Stimulated activated CD8-positive, alpha-beta memory T cell treated with anti-CD3 and anti-CD28 coated beads, Interleukin-7, amount 100 ng/mL, for 4 hours (primary cell): Measurements from ENCODE around the gene TTLL13.

Source experiments
- DNase-seq, 2 donors: peaks; one replicate each; pipeline ENCODE4 v3.0.0-alpha.2; 2020; ENCODE audit warnings: low read depth in 2 of 2

TTLL13 gene

DNA sequence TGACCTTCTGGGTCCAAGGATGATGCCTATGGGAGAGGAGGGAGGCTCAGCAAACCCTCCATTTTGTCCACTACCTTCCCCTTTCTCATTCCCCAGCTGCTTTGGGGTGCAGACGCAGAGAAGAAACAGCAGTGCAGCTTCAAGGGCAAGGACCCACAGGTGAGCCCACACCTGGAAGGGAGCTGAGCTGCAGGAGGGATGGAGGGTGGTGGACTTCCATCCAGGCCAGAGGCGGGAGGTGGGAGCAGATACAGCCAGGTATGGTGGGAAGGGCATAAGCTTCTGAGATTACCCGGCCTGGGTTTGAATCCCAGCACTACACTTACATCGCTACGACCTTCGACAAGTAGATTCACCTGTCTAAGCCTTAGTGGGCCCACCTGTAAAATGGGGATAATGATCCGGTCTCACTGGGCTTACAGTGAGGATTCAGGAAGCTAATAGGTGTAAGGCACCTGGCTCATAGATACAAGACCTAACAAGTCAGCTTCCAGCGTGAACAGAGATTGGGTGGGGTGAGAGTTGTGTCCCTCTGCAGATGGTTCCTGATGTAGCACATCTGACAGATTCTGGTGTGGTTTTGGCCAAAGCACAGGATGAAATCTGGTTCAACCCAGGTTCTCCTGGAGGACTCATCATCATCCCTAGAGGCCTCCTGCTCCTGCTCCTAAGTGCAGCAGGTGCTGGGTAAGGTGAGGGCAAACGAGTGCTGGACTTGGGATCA is 31.5 kb upstream of the TTLL13 start:
- no peak for DNase-seq

DNA sequence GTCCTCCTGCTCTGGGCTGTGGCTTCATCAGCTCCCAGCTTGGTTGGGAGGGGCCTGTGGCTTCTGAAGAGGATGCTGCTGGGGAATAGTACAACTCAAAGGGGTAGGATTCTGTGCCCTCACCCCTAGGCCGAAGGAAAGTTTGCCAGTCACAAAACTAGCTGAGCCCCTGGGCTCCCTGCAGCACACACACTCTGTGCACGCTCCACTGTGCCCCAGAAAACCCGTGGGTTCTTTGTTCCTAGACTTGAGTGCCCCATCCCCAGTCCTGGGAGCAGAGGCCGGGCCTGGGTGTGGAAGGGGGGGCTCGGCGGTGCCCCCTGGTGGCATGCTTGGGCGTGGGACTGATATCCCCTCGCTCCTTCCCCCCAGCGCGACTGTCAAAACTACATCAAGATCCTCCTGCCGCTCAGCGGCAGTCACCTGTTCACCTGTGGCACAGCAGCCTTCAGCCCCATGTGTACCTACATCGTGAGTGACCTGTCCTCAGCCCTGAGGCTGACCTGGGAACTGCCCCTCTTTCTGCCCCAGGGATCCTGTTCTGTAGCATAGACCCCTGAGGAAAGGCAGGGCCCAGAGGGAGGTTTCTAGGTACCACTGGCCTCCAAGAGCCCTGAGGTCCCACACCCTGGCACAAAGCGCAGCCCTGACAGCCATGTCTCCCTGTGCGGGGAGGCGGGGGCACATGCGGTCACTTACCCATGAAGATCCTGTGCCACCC is 29.8 kb upstream of the TTLL13 start:
- peak in 1 of 2 donors; percentile 44 for DNase-seq

DNA sequence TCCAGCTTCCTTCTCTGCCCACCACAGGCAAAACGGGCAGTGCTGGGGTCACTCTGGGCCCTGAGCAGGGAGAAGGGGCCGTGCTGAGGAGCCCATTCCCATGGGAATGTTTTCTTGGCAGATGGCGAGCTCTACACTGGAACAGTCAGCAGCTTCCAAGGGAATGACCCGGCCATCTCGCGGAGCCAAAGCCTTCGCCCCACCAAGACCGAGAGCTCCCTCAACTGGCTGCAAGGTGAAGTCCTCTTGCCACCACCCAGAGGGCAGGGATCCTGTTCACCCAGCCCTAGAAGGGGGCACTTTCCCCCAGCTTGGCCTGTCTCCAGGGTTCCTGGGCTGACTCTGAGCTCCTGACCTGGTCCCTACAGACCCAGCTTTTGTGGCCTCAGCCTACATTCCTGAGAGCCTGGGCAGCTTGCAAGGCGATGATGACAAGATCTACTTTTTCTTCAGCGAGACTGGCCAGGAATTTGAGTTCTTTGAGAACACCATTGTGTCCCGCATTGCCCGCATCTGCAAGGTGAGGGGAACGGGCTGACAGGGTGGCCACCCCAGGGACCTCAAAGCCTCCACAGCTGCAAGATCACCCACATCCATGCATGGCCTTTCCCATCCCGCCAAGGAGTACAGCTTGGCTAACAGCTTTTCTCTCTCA is 28.0 kb upstream of the TTLL13 start:
- DNase-seq: no peak

DNA sequence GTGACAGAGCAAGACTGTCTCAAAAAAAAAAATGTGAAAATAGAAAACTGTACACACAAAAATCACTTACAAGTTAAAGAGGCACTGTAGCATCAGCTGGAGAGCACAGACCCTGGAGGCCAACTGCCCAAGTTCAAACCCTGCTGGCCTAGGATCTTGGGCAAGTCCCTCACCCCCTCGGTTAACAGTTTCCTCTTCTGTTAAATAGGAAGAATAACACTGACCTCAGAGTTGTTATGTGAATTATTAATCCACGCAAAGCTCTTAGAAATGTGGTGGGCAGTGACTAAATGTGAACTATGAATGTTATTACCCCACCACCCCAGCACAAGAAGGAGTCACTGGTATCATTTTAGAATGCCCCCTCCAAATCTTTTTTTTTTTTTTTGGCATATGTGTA is 26.8 kb upstream of the TTLL13 start:
- no peak for DNase-seq

DNA sequence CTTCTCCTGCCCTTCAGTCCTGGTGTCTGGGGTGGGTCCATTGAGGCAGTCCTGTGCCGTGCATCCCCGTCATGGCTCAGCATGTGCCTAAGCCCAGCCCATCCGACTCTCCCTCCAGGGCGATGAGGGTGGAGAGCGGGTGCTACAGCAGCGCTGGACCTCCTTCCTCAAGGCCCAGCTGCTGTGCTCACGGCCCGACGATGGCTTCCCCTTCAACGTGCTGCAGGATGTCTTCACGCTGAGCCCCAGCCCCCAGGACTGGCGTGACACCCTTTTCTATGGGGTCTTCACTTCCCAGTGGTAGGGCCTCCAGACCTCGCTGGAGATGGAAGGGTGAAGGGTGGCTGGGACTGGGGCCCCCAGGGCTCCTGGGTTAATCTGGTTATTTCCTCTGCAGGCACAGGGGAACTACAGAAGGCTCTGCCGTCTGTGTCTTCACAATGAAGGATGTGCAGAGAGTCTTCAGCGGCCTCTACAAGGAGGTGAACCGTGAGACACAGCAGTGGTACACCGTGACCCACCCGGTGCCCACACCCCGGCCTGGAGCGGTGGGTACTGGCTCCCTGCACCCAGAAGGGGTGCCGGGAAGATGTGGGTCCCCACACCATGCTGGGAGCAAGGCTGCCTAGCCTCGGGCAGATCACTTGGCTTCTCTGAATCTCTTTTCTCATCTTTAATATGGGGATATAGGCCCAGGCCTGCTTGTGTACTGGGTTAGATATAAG is 25.8 kb upstream of the TTLL13 start:
- no peak for DNase-seq

DNA sequence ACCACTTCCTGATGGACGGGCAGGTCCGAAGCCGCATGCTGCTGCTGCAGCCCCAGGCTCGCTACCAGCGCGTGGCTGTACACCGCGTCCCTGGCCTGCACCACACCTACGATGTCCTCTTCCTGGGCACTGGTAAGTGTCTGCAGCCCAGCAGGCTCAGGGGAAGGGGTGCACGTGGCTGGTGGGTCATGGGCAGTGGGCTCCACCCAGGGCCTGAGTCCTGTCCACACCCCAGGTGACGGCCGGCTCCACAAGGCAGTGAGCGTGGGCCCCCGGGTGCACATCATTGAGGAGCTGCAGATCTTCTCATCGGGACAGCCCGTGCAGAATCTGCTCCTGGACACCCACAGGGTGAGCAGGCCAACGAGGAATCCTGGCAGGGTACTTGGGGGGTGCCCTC is 24.3 kb upstream of the TTLL13 start:
- DNase-seq: no peak

DNA sequence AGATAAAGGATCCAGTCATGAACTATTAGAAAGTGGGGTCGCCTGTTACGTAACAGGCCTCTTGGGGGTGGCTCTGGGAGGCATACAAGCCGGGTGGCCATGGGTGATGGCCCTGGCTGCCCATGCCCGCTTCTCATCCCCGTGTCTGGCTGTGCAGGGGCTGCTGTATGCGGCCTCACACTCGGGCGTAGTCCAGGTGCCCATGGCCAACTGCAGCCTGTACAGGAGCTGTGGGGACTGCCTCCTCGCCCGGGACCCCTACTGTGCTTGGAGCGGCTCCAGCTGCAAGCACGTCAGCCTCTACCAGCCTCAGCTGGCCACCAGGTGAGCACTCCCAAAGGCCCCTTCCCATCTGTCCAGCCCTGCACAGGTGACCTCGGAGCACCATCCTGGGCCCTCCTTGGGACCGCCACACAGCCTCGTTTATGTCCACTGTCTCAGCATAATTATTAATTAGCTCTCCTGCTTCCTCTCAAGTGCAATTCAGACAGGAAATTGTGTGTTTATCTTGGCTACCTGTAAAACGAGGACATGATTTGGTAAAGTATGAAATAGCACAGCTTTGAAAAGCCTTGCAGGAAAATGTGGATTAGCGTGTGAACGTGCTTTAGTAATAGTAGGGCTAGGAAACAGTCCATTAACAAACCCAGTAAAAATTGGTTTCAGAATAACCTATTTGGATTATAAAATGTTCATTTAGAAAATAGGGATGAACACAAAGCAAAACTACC is 23.7 kb upstream of the TTLL13 start:
- DNase-seq: no peak

DNA sequence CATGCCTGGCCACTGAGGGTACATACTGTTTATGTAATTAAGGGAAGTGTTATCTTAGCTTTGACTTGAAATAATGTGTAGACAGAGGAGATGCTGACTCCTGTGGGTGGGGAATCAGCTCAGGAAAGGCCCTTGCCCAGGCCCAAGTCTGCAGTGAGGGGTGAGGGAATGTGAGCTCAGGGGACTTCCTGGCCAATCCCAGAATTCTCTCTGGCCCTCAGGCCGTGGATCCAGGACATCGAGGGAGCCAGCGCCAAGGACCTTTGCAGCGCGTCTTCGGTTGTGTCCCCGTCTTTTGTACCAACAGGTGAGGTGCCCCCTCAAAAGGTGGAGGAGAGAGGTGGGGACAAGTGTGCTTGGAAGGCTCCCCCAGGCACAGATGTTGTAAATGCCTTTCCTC is 22.0 kb upstream of the TTLL13 start:
- DNase-seq: no peak

DNA sequence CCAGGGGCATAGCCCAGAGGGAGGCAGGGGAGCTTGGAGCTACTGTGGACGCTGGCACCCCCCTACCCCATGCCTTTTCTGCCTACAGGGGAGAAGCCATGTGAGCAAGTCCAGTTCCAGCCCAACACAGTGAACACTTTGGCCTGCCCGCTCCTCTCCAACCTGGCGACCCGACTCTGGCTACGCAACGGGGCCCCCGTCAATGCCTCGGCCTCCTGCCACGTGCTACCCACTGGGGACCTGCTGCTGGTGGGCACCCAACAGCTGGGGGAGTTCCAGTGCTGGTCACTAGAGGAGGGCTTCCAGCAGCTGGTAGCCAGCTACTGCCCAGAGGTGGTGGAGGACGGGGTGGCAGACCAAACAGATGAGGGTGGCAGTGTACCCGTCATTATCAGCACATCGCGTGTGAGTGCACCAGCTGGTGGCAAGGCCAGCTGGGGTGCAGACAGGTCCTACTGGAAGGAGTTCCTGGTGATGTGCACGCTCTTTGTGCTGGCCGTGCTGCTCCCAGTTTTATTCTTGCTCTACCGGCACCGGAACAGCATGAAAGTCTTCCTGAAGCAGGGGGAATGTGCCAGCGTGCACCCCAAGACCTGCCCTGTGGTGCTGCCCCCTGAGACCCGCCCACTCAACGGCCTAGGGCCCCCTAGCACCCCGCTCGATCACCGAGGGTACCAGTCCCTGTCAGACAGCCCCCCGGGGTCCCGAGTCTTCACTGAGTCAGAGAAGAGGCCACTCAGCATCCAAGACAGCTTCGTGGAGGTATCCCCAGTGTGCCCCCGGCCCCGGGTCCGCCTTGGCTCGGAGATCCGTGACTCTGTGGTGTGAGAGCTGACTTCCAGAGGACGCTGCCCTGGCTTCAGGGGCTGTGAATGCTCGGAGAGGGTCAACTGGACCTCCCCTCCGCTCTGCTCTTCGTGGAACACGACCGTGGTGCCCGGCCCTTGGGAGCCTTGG is 21.3 kb upstream of the TTLL13 start:
- no peak for DNase-seq

DNA sequence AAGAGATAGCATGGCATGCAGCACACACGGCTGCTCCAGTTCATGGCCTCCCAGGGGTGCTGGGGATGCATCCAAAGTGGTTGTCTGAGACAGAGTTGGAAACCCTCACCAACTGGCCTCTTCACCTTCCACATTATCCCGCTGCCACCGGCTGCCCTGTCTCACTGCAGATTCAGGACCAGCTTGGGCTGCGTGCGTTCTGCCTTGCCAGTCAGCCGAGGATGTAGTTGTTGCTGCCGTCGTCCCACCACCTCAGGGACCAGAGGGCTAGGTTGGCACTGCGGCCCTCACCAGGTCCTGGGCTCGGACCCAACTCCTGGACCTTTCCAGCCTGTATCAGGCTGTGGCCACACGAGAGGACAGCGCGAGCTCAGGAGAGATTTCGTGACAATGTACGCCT is 20.4 kb upstream of the TTLL13 start:
- DNase-seq: no peak

DNA sequence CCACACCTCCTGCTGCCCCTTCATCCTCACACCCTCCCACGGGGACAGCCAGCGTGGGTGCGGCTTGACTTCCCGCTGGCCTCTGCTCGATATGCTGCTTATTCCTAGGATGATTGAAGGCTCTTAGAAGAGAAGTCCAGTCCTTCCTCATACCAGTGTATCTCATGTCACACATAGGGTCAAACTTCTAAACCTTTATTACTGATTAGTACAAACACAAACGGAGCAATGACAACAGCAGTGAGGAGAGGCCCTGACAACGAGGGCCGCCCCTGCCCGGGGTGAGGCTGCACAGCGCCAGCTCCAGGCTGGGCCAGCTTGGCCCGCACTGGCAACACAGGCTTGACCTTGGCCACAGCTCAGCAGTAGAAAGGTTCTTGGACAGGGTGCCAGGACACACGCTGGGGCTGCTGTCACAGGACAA is 19.3 kb upstream of the TTLL13 start:
- no peak for DNase-seq

DNA sequence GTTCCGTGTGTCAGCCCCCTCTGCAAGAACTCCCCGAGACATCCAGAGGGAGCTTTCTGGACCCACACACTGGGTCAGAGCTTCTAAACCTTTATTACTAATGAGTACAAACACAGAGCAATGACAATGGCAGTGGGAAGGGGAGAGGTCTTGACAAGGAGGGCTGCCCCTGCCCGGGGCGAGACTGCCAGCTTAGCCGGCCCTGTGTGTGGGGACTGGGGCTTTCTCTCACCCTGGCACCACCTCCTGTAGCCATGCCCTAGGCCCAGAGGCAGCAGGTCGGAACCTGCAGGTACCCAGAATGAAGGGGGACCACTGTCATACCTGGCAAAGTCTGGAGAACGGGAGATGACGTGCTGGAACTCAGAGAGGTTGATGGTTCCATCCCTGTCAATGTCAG is 18.7 kb upstream of the TTLL13 start:
- DNase-seq: no peak

DNA sequence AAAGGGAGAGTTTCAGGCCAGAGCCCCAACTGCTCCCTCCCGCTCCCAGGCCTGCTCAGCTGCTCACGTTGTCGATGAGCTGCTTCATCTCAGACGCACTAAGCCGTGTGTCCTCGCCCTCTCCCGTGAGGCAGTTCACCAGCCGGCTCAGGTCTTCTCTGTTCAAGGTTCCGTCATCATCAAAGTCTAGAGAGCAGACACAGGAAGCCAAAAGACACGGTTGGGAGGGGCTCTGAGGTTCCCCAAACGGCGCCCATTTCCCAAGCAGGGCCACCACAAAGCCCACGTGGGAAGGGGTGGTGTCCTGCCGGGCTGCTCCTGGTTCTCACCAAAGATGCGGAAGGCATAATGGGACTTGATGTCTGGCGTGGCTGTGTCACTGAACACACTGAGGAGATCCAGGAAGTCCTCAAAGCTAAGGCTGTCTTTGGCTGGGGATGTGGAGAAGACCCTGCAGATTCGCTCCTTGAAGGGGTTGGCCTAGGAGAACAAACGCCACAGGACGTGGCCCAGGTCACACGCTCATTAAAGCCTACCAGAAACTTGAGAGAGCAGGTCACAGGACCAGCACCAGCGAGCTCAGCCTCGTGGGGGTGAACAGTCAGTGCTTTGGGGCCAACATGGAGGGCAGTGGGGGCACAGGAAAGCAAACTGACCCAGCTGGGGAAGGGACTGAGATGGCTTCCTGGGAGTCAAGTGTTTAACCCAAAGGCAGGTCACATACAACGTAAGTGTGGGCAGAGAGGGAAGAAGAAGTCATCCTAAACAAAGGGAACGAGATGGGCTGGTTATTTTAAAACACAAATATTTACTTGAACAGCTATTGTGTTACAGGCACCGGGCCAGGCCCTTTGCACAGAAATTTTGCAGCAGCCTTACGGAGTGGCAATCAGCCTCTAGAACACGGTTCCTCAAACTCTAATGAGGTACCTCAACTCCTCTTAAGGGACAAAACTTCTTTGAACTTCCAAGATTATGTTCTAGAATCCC is 18.0 kb upstream of the TTLL13 start:
- peak; percentile 63 for DNase-seq

DNA sequence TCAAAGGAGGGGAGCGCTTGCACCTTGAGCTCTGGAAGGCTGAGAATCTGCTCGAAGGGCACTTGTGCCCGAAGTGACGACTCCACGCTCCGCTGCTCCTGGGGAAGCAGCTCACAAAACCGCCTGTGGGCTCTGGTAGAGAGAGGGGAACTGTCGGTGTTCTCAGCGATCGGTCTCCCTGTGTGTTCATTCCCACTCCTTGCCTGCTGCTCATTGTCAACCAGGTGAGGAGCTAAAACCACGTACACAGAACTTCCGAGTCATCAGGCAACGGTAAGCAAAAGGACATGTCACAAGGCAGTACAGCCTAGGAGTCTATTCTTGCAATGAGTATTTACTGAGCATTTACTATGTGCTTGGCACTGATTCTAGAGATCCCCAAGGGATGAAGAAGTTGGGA is 17.2 kb upstream of the TTLL13 start:
- no peak for DNase-seq

DNA sequence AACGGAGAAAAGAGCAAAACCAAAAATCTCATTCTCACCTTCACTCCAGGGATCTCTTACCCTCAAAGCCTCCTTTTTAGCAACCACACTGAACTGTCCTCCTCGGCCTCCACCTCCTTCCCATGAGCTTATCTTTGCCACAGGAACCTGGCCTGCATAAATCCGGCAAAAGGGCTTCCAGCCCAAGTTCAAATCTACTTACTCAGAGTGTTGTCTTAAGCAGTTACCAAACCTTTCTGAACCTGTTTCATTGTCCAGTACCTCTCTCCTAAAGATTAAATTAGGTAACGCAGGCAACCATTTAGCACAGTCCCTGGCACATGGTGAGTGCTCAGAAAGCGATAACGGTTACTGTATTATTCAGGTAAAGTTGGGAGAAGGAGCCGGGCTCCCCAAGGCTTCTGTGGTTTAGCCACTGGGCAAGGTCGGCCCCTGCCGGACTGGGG is 16.4 kb upstream of the TTLL13 start:
- no peak for DNase-seq

DNA sequence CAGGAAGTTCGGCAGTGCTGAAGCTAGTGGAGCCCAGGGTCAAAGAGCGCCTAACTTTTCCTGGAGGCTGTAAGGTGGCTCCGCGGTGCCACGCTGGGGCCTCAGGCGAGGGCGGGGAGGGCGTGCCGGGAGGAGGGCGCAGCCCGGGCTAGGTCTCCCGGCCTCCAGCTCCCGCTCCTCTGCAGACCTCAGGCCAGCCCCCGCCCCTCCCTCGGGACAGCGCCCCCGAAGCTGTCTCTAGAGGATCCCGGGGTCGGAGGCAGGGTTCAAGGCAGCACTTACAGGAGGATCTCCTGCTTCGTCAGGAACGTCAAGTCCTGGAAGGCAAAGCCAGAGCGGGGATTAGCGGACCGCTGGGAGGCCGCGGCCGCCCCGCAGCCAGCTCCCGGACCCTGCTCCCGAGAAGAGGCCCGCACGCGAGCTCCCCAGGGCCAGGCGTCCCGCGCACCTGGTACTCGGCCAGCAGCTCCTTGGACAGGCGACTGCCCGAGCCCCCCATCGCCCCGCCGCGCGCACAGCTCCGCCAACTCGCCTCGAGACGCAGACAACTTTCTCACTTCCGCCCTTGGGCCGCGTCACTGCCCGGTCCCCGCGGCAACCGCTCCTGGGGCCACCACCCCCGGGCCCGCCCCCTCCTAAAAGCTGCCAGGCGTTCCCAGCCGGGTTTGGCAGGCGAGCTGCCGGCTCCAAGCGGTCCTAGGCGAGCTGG is 15.8 kb upstream of the TTLL13 start, which contains the start of gene CIB1:
Gene CIB1 (minus strand): TSS at position 555 of the 709 bp plus-strand sequence. CDS start 56 bp downstream, at position 499.
- DNase-seq: peak; percentile 93 to 98

DNA sequence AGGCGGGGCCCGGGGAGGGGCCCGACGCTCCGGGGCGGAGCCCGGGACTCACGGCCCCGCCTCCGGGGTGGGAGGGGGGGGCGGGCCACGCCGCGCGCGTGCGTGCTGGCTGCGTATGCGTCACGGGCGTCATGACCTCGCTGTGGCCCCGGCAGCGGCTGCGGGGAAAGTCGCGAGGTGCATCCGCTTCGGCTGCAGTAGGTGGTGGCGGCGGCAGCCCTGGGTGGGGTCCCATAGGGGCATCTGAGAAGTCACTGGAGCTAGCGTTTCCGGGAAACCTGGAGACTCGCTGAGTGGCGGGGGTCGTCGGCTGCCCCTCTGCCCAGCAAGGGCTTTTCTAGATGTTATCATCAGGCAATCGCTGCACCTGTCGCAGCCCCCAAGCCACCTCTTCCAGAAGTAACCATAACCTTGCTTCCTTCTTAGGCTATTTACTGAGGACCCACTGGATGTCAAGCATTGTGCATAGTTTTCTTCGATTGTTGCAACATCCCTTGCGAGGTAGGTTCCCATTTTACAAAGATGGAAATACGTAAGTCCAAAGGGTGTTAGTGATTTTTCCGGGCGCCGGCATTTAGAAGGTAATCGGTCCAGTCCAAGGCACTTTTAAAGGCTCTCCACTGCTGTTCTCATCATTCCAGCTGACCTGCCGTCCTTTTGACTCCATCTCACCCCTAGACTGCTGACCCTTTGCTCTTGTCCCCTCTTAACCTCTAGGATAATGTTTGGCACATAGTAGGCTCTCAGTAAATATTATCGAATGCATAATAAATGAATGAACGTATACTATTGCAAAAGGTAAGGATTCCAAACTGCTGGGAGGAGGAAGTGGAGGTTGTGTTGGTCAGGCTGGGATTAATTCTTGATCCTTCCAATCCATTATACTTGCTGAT is 15.0 kb upstream of the TTLL13 start, which contains the start of gene GDPGP1:
Gene GDPGP1 (plus strand): TSS at position 114 of the 893 bp plus-strand sequence. CDS start 6,700 bp downstream, outside the sequence.
- DNase-seq: no peak
